ENCODE data around the gene SH2D3A. TPM values are rescaled to one million over a fixed set of nuclear protein-coding genes. Genes with fewer than 3 reads are reported as not detected.
A peak's percentile ranks its signal among the peaks of the same experiment; 100 is the strongest.

SH2D3A gene
- total RNA-seq, 4 donors from 2014 or later = 14.1 to 27.4 (median 20.7) TPM

DNA sequence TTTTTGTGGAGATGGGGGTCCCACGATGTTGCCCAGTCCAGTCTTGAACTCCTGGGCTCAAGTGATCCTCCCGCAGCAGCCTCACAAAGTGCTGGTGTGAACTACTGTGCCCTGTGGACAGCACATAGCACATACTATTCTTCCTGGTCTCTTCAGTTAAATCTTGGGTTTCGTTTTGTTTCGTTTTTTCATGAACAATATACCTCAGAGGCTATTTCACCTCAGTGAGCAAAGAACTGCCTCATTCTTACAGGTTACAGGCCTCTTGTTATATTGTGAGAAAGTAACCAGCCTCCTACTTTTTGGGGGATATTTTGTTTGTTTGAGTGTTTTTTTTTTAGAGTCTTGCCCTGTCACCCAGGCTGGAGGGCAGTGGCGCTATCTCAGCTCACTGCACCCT, 45.5 kb downstream of the SH2D3A start:
- TF ChIP-seq POLR2A (IDR thresholded peaks at IDR 0.05) (no peak), CTCF (IDR thresholded peaks at IDR 0.05) (no peak)
- 65 to 74% methylated on average over 5 of the region's 5 CpGs for WGBS, 2 donors
- no peak for DNase-seq
- Histone ChIP-seq H3K27me3 (no peaks in the 10 kb centered on the region), H3K27ac (no peak overlapping the region), H3K4me3 (replicated peaks in 1 of 3) (no peak overlapping the region), H3K36me3 (no peaks in the 10 kb centered on the region), H3K9me3 (no peaks in the 10 kb centered on the region), H3K4me1 (peaks cover 12 to 26% of the 10 kb centered on the region in 2 donors)
- intact Hi-C loops (cut with DNase I) = no loop called here

DNA sequence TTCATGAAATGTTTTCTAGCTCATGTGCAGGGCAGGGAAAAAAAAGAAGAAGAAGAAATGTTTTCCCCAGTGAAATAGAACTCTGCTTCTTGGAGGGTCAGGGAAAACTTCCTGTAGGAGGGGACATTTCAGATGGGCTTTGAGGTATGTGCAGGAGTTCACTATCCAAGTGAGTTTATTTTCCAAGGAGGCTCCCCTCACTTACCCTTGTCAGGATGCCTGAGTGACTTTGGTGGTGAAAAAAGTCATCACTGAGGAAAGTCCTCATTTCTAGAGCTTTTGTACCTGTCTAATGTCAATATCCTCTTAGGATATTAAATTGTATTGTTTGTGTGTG, 46.1 kb downstream of the SH2D3A start:
- Histone ChIP-seq H3K27me3 (no peaks in the 10 kb centered on the region), H3K4me1 (peaks cover 12 to 26% of the 10 kb centered on the region in 2 donors), H3K27ac (no peak overlapping the region), H3K9me3 (no peaks in the 10 kb centered on the region), H3K36me3 (no peaks in the 10 kb centered on the region), H3K4me3 (replicated peaks in 1 of 3) (no peak overlapping the region)
- TF ChIP-seq POLR2A (IDR thresholded peaks at IDR 0.05) = no peak
- no peak for TF ChIP-seq CTCF (IDR thresholded peaks at IDR 0.05)
- DNase-seq = no peak
- intact Hi-C loops (cut with DNase I) = no loop called here

- no peaks in the 10 kb centered on the region for H3K9me3 ChIP-seq
- TF ChIP-seq CTCF (IDR thresholded peaks at IDR 0.05) (no peak), POLR2A (IDR thresholded peaks at IDR 0.05) (no peak)
- no peaks in the 10 kb centered on the region for H3K27me3 ChIP-seq
- 74 to 89% methylated on average over 4 of the region's 4 CpGs for WGBS, 2 donors
- DNase-seq = peak in 1 of 2 donors; percentile 14
- H3K36me3 ChIP-seq = no peaks in the 10 kb centered on the region
- H3K4me3 ChIP-seq (replicated peaks in 1 of 3) = no peak within 1 kb of the TSS
- H3K4me1 ChIP-seq = peaks cover 12 to 26% of the 10 kb centered on the region in 2 donors
- intact Hi-C loops (cut with DNase I) = no loop called here
- H3K27ac ChIP-seq = no peak within 1 kb of the TSS
Observed at GRCh38 chr19:6720369-6721137, 46.7 kb downstream of the SH2D3A start, which contains the start of gene C3. C3 (minus strand) TSS chr19:6720650; CDS start chr19:6720589, 61 bp downstream.

GRCh38 chr19:6719992-6720368, 47.3 kb downstream of the SH2D3A start:
- Histone ChIP-seq H3K4me1 (peaks cover 12 to 26% of the 10 kb centered on the region in 2 donors), H3K4me3 (replicated peaks in 1 of 3) (no peak overlapping the region), H3K27ac (no peak overlapping the region), H3K36me3 (no peaks in the 10 kb centered on the region), H3K27me3 (no peaks in the 10 kb centered on the region), H3K9me3 (no peaks in the 10 kb centered on the region)
- intact Hi-C loops (cut with DNase I) = no loop called here
- DNase-seq = no peak
- no peak for TF ChIP-seq CTCF (IDR thresholded peaks at IDR 0.05)
- no peak for TF ChIP-seq POLR2A (IDR thresholded peaks at IDR 0.05)
- 91 to 93% methylated on average over 3 of the region's 3 CpGs for WGBS, 2 donors

DNA sequence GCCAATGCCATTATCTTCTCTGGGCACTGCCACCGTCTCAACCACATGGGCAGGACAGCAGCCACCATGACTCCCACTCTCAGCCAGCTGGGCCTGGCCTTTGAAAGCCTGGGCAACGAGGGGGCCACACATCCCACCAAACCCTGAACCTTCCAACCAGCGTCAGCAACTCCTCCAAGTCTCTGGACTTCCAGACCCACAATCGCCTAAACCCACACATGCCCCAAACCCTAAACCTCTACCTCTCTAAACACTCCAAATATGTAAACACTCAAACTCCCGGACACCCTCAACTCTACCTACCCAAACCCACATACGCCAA, 47.7 kb downstream of the SH2D3A start:
- WGBS, 2 donors = 76 to 78% methylated on average over 6 of the region's 6 CpGs
- Histone ChIP-seq H3K27ac (no peak overlapping the region), H3K36me3 (no peaks in the 10 kb centered on the region), H3K4me1 (peaks cover 12 to 26% of the 10 kb centered on the region in 2 donors), H3K4me3 (replicated peaks in 1 of 3) (no peak overlapping the region), H3K27me3 (no peaks in the 10 kb centered on the region), H3K9me3 (no peaks in the 10 kb centered on the region)
- DNase-seq = no peak
- TF ChIP-seq CTCF (IDR thresholded peaks at IDR 0.05) (no peak), POLR2A (IDR thresholded peaks at IDR 0.05) (no peak)
- intact Hi-C loops (cut with DNase I) = no loop called here

Data from thyroid gland (tissue), 4 donors.